Fibroblast of lung (primary cell): ENCODE measurements around the gene TBCK.

Source experiments
- CTCF ChIP-seq, 2 donors: IDR thresholded peaks in 1 of 2; conservative IDR thresholded peaks in 1 of 2; 1 replicate in 1 of 2; 2 replicates in 1 of 2; pipeline ENCODE4 v1.5.1; 2011 to 2012; ENCODE audit warnings: low read length in 2 of 2, control low read depth in 1 of 2, inconsistent platforms in 1 of 2, low read depth in 1 of 2, mild to moderate bottlenecking in 1 of 2
- EZH2 ChIP-seq: IDR thresholded peaks from 2 replicates; pipeline ENCODE4 v1.5.1; 2012; ENCODE audit warnings: low read length, control low read depth, mild to moderate bottlenecking; ENCODE audit errors: missing control alignments

- TF ChIP-seq CTCF (conservative IDR thresholded peaks at IDR 0.05 in 1 of 2, IDR thresholded peaks at IDR 0.05 in 1 of 2; ENCODE audit: low read depth in 1 of 2, low read length in 2 of 2) (no peak), EZH2 (no peak)
These were observed 253.0 kb downstream of the TBCK start for GRCh38 chr4:106063009-106063408.
